CD4-positive, alpha-beta T cell (primary cell): Measurements from ENCODE around the gene CSPG4. TPM values are rescaled to one million over a fixed set of nuclear protein-coding genes. Genes with fewer than 3 reads are reported as not detected.
"Not testable (repeated sequence)": the region's sequence is repeated elsewhere in the genome, so short reads cannot be mapped to it uniquely, and the experiment has no call there.

Experiments used
- ATAC-seq: fragments of 200-7000 bp; cut with Tn5 transposase; one replicate; pipeline ENCODE4 v1.10.0; 2022; ENCODE audit warnings: mild to moderate bottlenecking; ENCODE audit not compliant: poor library complexity
- CTCF ChIA-PET: fragments of 350-600 bp; sonication (Branson Sonifier 250); formaldehyde crosslinking; loops from one replicate; lab custom pipeline; 2021; ENCODE audit warnings: antibody characterized with exemption, inconsistent platforms; lab: Charles Lee
- POLR2A ChIA-PET: fragments of 350-600 bp; sonication (Branson Sonifier 250); formaldehyde crosslinking; loops from one replicate; lab custom pipeline; 2021; ENCODE audit warnings: antibody characterized with exemption, inconsistent platforms; lab: Charles Lee
- DNase-seq, 14 experiments: peaks; one replicate each; pipeline ENCODE4 v3.0.0-alpha.2; 2013 to 2020; ENCODE audit warnings: mixed read lengths in 2 of 14
- H3K27ac ChIP-seq, 2 donors: one replicate each; pipeline versions ENCODE4 v1.5.1 to v1.7.0; 2013; ENCODE audit warnings: low read length in 2 of 2, low read depth in 1 of 2, mild to moderate bottlenecking in 1 of 2
- H3K27me3 ChIP-seq, 2 experiments: 1 replicate in 1 of 2; 2 replicates in 1 of 2; pipeline versions ENCODE4 v1.6.1 to v1.7.0; 2013; ENCODE audit warnings: low read length in 2 of 2, control low read depth in 1 of 2, mild to moderate bottlenecking in 1 of 2, moderate library complexity in 1 of 2; ENCODE audit not compliant: insufficient read depth in 2 of 2, control insufficient read depth in 1 of 2
- H3K36me3 ChIP-seq: one replicate; pipeline ENCODE4 v1.6.1; 2013; ENCODE audit warnings: low read length, control low read depth; ENCODE audit not compliant: insufficient read depth
- H3K4me1 ChIP-seq: one replicate; pipeline ENCODE4 v1.6.1; 2013; ENCODE audit warnings: low read length, control low read depth; ENCODE audit not compliant: insufficient read depth
- H3K4me3 ChIP-seq: one replicate; pipeline ENCODE4 v1.5.1; 2013; ENCODE audit warnings: mild to moderate bottlenecking, low read length, moderate library complexity
- H3K9me3 ChIP-seq, 2 experiments: 1 replicate in 1 of 2; 2 replicates in 1 of 2; pipeline versions ENCODE4 v1.6.1 to v1.7.0; 2013; ENCODE audit warnings: low read length in 2 of 2, mild to moderate bottlenecking in 2 of 2, control low read depth in 1 of 2, moderate library complexity in 1 of 2; ENCODE audit not compliant: control insufficient read depth in 1 of 2, insufficient read depth in 1 of 2
- H3K27ac Mint-ChIP-seq: one replicate; pipeline ENCODE4 v1.8.0; 2020; ENCODE audit warnings: mixed read lengths
- H3K27me3 Mint-ChIP-seq: one replicate; pipeline ENCODE4 v1.8.0; 2021; ENCODE audit warnings: mixed read lengths
- H3K36me3 Mint-ChIP-seq: one replicate; pipeline ENCODE4 v1.8.0; 2021; ENCODE audit warnings: low read depth, mixed read lengths
- H3K4me1 Mint-ChIP-seq: one replicate; pipeline ENCODE4 v1.8.0; 2021; ENCODE audit warnings: low read depth, mixed read lengths
- H3K4me3 Mint-ChIP-seq: one replicate; pipeline ENCODE4 v1.8.0; 2020; ENCODE audit warnings: mild to moderate bottlenecking, mixed read lengths
- H3K9me3 Mint-ChIP-seq: one replicate; pipeline ENCODE4 v1.8.0; 2020; ENCODE audit warnings: mixed read lengths
- CTCF ChIP-seq: fragments of 200-600 bp; IDR thresholded peaks from one replicate; pipeline ENCODE4 v1.8.0; 2022; ENCODE audit warnings: antibody characterized with exemption, mild to moderate bottlenecking
- intact Hi-C, 2 experiments: fragments of 100-400 bp; cut with DNase I in 1 of 2; cut with micrococcal nuclease in 1 of 2; formaldehyde crosslinking; loops; one replicate each; pipeline versions ENCODE4 v1.15.1 to v1.9.0; 2023 to 2025; cut with DNase I, micrococcal nuclease
- total RNA-seq, 174 experiments: library from RNA in 2 of 174; stranded (reverse) in 2 of 174; gene quantifications; one replicate each; pipeline ENCODE4 v1.2.3 and lab custom pipeline; 2021 to 2026

The CSPG4 gene
- total RNA-seq, 2 experiments from 2014 or later, result not detected

DNA sequence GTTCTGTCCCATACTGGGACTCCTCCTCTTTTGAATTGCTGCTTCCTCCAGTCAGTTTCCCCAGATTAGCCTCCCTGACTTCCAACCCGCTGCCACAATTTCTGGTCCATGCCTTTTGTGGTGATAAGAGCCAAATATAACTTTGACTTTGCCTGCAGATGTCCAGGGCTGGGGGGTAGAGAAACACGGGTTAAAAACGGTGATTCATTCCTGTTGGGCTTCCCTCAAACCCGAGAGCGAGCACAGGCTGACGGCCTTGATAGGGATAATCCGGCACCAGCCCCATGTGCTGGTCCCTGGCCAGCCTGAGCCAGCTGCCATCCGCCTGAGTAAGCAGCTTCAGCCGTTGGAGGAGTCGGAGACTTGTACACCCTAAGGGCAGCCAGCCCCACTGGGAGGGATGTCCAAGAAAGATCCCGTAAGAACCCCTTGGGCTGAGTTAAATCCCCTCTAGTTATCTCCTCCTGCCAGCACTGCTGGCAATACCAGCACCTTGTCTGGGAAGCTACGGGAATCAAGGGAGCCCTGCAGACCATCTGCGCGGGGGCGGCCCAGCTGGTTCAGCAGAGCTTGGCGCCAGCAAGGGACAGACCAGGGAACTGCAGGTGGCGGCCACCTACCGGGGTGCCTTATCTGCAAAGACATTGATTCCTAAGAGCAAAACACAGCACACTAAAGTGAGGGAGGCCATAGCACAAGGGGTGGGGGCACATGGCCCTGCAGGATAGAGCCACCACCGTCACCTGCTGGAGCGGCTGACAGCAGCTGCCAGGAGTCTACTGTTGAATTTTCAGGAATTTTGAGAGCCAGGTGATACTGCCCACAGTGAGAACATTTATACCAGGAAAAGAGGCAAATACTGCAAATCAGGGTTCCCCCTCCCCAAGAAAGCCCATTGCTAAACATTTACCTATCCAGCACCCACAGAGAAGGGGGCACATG, 18.1 kb downstream of the CSPG4 start:
- Mint-ChIP-seq H3K4me3 (no peak overlapping the region), H3K27me3 (peaks cover 21% of the 10 kb centered on the region), H3K27ac (no peak overlapping the region), H3K4me1 (peaks cover 7% of the 10 kb centered on the region), H3K36me3 (no peaks in the 10 kb centered on the region), H3K9me3 (no peaks in the 10 kb centered on the region)
- DNase-seq (no peak), ATAC-seq (no peak)
- POLR2A ChIA-PET, result no interaction called here
- Histone ChIP-seq H3K4me1 (peaks cover 4% of the 10 kb centered on the region), H3K27me3 (peaks cover 4% of the 10 kb centered on the region in 2 experiments), H3K27ac (no peak overlapping the region), H3K4me3 (no peak overlapping the region), H3K36me3 (no peaks in the 10 kb centered on the region), H3K9me3 (no peaks in the 10 kb centered on the region)
- CTCF ChIA-PET, result interaction anchor here (1.2 kb wide), 1 partner anchor 8 kb away, joined by 3 read pairs; no protein-coding TSS in a partner anchor
- intact Hi-C loops, result no loop called here
- no peak for TF ChIP-seq CTCF

DNA sequence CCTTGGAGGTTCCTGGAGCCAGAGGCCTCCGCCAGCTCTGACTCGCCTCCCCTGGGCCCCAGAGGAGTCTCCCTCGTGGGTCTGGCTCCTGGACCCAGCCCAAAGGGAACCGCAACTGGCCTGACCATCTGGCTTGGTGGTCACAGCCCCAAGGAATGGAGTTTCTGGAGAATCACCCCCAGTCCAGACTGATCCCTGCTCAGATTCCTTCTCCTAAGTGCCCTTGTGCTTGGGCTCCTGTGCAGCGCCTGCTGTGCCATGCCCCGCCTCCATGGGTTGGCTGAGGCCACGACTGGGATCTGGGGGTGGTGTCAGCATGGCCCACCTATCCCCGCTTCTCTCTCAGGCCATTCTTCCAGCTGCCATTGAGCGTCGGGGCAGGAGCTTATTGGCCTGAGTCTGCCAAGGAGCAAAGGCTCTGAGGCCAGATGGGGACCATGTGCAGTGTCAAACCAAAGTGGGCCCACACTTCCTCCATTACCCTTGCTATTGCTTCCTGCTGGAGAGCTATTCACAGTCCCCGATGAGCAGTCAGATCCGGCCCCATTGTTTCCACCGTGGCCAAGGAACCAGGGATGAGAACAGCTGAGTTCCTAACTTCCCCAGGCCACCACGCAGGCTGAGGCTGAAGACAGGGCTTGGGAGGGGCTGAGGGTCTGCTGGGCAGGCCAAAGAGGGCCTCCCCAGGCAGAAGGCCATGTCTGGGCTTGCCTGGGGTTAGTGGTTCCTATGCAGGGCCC, 19.0 kb downstream of the CSPG4 start:
- peaks cover 21% of the 10 kb centered on the region for H3K27me3 Mint-ChIP-seq
- Histone ChIP-seq H3K27me3 (peaks cover 4% of the 10 kb centered on the region in 2 experiments), H3K4me3 (no peak overlapping the region), H3K4me1 (peaks cover 4% of the 10 kb centered on the region), H3K36me3 (no peaks in the 10 kb centered on the region), H3K27ac (no peak overlapping the region), H3K9me3 (no peaks in the 10 kb centered on the region)
- intact Hi-C loops, result no loop called here
- no peak overlapping the region for H3K27ac Mint-ChIP-seq
- no peak overlapping the region for H3K4me3 Mint-ChIP-seq
- H3K4me1 Mint-ChIP-seq, result peaks cover 7% of the 10 kb centered on the region
- POLR2A ChIA-PET, result no interaction called here
- H3K36me3 Mint-ChIP-seq, result no peaks in the 10 kb centered on the region
- H3K9me3 Mint-ChIP-seq, result no peaks in the 10 kb centered on the region
- ATAC-seq (no peak), DNase-seq (no peak)
- no peak for TF ChIP-seq CTCF
- CTCF ChIA-PET, result interaction anchor here (1.2 kb wide), 1 partner anchor 8 kb away, joined by 3 read pairs; no protein-coding TSS in a partner anchor

DNA sequence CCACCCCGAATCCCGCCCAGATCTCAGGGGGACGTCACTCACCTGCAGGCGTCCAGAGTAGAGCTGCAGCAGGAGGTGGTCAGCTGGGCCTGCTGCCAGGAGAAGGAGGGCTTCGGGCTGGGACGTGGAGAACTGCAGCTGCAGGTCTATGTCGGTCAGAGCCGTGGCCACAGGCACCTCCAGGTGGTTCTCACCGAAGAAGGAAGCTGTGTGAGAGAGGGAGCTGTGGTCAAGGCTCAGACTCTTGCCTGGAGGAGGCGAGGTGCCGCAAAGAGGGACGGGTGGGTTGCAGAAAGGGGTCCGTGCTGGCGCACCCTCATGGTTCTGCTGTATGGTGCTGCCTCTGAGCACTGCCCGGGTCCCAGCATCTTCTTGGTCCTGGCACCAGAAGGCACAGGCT, 19.6 kb downstream of the CSPG4 start:
- H3K27me3 Mint-ChIP-seq, result peaks cover 21% of the 10 kb centered on the region
- H3K36me3 ChIP-seq, H3K4me3 Mint-ChIP-seq, H3K27me3 ChIP-seq, H3K9me3 ChIP-seq, H3K36me3 Mint-ChIP-seq, intact Hi-C loops, CTCF ChIA-PET, H3K27ac Mint-ChIP-seq, DNase-seq, H3K4me3 ChIP-seq, H3K4me1 Mint-ChIP-seq, ATAC-seq, POLR2A ChIA-PET, H3K9me3 Mint-ChIP-seq, H3K27ac ChIP-seq, H3K4me1 ChIP-seq: not testable (repeated sequence)

DNA sequence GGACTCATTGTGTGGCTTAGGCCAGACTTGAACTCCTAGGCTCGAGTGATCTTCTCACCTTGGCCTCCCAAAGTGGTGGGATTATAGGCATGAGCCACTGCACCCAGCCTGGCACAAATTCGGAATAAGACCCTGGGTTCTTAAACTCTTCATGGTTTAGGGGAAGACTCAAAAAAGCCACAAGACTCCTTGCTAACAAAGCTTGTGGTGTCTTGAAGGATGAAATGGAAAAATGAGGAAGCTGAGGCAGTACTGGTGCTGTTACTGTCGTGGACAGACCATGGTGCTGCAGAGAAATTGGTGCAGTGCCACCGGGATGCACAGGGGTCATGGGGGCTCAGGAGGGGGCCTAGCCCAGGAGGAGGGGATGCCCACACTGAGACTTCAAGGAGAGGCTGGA, 20.3 kb downstream of the CSPG4 start:
- H3K4me3 Mint-ChIP-seq, CTCF ChIA-PET, ATAC-seq, H3K9me3 ChIP-seq, DNase-seq, H3K27me3 ChIP-seq, H3K27ac ChIP-seq, H3K36me3 ChIP-seq, H3K4me1 Mint-ChIP-seq, POLR2A ChIA-PET, H3K27ac Mint-ChIP-seq, H3K9me3 Mint-ChIP-seq, H3K4me3 ChIP-seq, H3K36me3 Mint-ChIP-seq, H3K4me1 ChIP-seq, intact Hi-C loops: not testable (repeated sequence)
- peaks cover 21% of the 10 kb centered on the region for H3K27me3 Mint-ChIP-seq

DNA sequence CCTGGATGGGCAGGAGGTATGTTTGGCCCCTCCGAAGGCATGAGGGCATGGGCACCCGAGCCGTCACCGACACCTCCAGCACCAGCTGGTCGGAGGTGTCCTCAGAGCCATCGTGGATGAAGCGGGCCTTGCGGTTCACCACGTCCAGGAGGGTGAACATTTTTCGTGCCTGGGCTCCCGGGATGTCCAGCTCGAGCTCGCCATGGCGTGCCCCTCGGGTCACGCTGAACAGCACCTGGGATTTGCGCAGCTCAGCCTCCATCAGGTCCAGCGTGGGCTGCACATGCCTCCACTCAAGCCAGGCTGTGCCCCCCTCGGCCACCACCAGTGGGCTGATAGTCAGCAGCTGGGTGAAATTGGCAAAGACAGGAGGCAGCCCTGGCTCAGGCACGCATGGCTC, 23.2 kb downstream of the CSPG4 start:
- H3K4me1 Mint-ChIP-seq, POLR2A ChIA-PET, H3K9me3 Mint-ChIP-seq, H3K36me3 ChIP-seq, H3K4me3 ChIP-seq, H3K4me3 Mint-ChIP-seq, H3K36me3 Mint-ChIP-seq, H3K27ac ChIP-seq, H3K9me3 ChIP-seq, ATAC-seq, intact Hi-C loops, CTCF ChIA-PET, H3K4me1 ChIP-seq, H3K27me3 ChIP-seq, H3K27ac Mint-ChIP-seq, DNase-seq: not testable (repeated sequence)
- H3K27me3 Mint-ChIP-seq, result peaks cover 12% of the 10 kb centered on the region
